Vagina (tissue), 2 donors: ENCODE results near the gene EZR. TPM values are rescaled to one million over a fixed set of nuclear protein-coding genes. Genes with fewer than 3 reads are reported as not detected.
A peak's percentile ranks its signal among the peaks of the same experiment; 100 is the strongest.

ENCODE experiments used
- DNase-seq, 2 donors: peaks; one replicate each; pipeline ENCODE4 v3.0.0-alpha.2; 2017; ENCODE audit errors: extremely low spot score in 2 of 2
- H3K27ac ChIP-seq: fragments of 200-600 bp; sonication (generic); one replicate; pipeline ENCODE4 v1.5.1; 2019
- H3K27me3 ChIP-seq: fragments of 200-600 bp; sonication (generic); one replicate; pipeline ENCODE4 v1.5.1; 2019
- H3K36me3 ChIP-seq, 2 donors: fragments of 200-600 bp; sonication (generic); one replicate each; pipeline ENCODE4 v1.5.1; 2017 to 2019
- H3K4me1 ChIP-seq: fragments of 200-600 bp; sonication (generic); one replicate; pipeline ENCODE4 v1.5.1; 2019
- H3K4me3 ChIP-seq, 2 donors: fragments of 200-600 bp; sonication (generic); 1 replicate in 1 of 2; 2 replicates in 1 of 2; pipeline ENCODE4 v1.5.1; 2016 to 2019
- H3K9me3 ChIP-seq: fragments of 200-600 bp; sonication (generic); one replicate; pipeline ENCODE4 v1.5.1; 2019
- POLR2A ChIP-seq, 2 donors: fragments of 450-650 bp; IDR thresholded peaks; one replicate each; pipeline ENCODE4 v1.6.1; 2017; ENCODE audit warnings: antibody characterized with exemption in 2 of 2, mild to moderate bottlenecking in 2 of 2, moderate library complexity in 2 of 2
- POLR2AphosphoS5 ChIP-seq, 2 donors: sonication (generic); formaldehyde crosslinking; IDR thresholded peaks; one replicate each; pipeline ENCODE4 v1.9.0; 2017; ENCODE audit warnings: antibody characterized with exemption in 2 of 2, mild to moderate bottlenecking in 2 of 2, low read depth in 1 of 2; ENCODE audit not compliant: insufficient read depth in 1 of 2
- intact Hi-C: fragments of 100-400 bp; cut with DNase I; formaldehyde crosslinking; loops from one replicate; pipeline ENCODE4 v1.15.1; 2023
- total RNA-seq: library from RNA; depleted of rRNA; stranded (reverse); fragments of >200 nt; gene quantifications from one replicate; pipeline ENCODE4 v1.2.3, GENCODE V29; 2016
- TF ChIP-seq, protein P1 (sequence below), 3 experiments: fragments of 450-650 bp in 2 of 3; fragments of 200-600 bp in 1 of 3; sonication (generic) in 1 of 3; IDR thresholded peaks; one replicate each; pipeline ENCODE4 v1.5.1; 2017 to 2019; ENCODE audit warnings: antibody characterized with exemption in 3 of 3, mild to moderate bottlenecking in 2 of 3, moderate library complexity in 2 of 3

Gene EZR
- total RNA-seq, 1 donor from 2014 or later: 99.7 TPM

DNA sequence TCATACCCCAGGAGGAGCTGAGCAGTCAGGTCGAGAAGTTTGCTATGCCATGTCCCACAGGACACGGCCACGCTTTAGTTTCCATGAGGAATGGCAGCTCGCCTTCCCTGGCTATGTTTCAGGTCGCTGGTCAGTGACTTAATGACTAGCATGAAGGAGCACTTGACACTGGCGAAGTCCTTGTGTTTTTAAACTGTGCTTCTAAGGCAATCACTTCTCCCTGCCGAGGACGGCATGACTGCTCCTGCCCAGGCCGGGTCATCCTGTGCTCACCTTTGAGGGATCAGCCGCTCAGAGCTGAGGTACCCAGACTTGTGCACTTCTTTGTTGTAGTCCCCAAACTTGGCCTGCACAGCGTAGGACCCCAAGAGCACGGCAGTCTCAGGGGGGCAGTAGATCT lies 34.1 kb downstream of the EZR start:
- Histone ChIP-seq H3K27me3 (no peaks in the 10 kb centered on the region), H3K27ac (no peak overlapping the region), H3K36me3 (peaks cover 0 to 77% of the 10 kb centered on the region in 2 donors), H3K9me3 (no peaks in the 10 kb centered on the region), H3K4me1 (peaks cover 11% of the 10 kb centered on the region), H3K4me3 (no peak overlapping the region)
- no peak for DNase-seq
- intact Hi-C loops: no loop called here
- TF ChIP-seq POLR2A (IDR thresholded peaks at IDR 0.05) (no peak), POLR2AphosphoS5 (IDR thresholded peaks at IDR 0.05; ENCODE audit: insufficient read depth in 1 of 2, low read depth in 1 of 2) (no peak)
- TF ChIP-seq, protein P1, sequence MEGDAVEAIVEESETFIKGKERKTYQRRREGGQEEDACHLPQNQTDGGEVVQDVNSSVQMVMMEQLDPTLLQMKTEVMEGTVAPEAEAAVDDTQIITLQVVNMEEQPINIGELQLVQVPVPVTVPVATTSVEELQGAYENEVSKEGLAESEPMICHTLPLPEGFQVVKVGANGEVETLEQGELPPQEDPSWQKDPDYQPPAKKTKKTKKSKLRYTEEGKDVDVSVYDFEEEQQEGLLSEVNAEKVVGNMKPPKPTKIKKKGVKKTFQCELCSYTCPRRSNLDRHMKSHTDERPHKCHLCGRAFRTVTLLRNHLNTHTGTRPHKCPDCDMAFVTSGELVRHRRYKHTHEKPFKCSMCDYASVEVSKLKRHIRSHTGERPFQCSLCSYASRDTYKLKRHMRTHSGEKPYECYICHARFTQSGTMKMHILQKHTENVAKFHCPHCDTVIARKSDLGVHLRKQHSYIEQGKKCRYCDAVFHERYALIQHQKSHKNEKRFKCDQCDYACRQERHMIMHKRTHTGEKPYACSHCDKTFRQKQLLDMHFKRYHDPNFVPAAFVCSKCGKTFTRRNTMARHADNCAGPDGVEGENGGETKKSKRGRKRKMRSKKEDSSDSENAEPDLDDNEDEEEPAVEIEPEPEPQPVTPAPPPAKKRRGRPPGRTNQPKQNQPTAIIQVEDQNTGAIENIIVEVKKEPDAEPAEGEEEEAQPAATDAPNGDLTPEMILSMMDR (IDR thresholded peaks at IDR 0.05): no peak

DNA sequence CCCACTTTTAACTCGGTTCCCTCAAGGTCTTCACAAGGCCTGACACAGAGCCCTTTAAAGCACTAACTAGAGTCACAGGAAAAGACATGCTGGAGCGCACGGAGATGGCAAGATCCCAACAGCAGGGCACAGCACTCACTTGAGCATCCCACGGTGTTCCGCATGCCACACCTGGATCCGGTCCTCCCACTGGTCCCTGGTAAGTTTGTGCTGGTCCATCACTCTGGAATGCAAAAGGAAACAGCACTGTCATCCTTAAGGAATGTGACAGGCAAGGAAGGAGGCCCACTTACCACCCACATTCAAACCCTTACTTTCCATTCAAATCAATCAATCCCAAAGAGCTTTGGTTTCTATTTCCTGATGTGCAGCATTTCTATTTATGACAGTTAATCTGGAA lies 34.7 kb downstream of the EZR start:
- TF ChIP-seq POLR2AphosphoS5 (IDR thresholded peaks at IDR 0.05; ENCODE audit: insufficient read depth in 1 of 2, low read depth in 1 of 2) (no peak), POLR2A (IDR thresholded peaks at IDR 0.05) (no peak)
- TF ChIP-seq, protein P1 (IDR thresholded peaks at IDR 0.05): no peak
- Histone ChIP-seq H3K27ac (no peak overlapping the region), H3K4me1 (peaks cover 11% of the 10 kb centered on the region), H3K36me3 (peaks cover 0 to 80% of the 10 kb centered on the region in 2 donors), H3K9me3 (no peaks in the 10 kb centered on the region), H3K4me3 (no peak overlapping the region), H3K27me3 (no peaks in the 10 kb centered on the region)
- intact Hi-C loops: no loop called here
- no peak for DNase-seq

DNA sequence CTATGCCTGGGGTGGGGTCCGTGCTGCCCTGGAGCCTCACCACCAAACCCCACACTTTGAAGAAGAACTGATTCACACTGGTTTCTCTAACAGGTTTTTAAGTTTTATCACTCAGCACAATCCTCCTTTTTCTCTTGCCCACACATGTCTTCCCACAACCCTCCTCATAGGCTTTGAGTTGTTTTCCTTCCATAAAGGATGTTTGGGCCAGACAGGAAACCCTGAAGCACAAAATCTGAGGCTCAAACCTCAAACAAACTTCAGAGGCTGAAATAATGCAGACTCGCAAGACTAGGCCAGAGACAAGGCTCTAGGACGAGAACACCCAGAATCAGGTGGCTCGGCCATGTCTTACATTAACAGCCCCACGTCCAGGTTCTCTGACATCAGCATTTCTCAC lies 35.3 kb downstream of the EZR start:
- no peak overlapping the region for H3K4me3 ChIP-seq
- peaks cover 11% of the 10 kb centered on the region for H3K4me1 ChIP-seq
- H3K9me3 ChIP-seq: no peaks in the 10 kb centered on the region
- no peak for DNase-seq
- peaks cover 0 to 82% of the 10 kb centered on the region in 2 donors for H3K36me3 ChIP-seq
- no peaks in the 10 kb centered on the region for H3K27me3 ChIP-seq
- H3K27ac ChIP-seq: no peak overlapping the region
- TF ChIP-seq POLR2A (IDR thresholded peaks at IDR 0.05) (no peak), POLR2AphosphoS5 (IDR thresholded peaks at IDR 0.05; ENCODE audit: insufficient read depth in 1 of 2, low read depth in 1 of 2) (no peak)
- TF ChIP-seq, protein P1 (IDR thresholded peaks at IDR 0.05): no peak
- intact Hi-C loops: no loop called here

DNA sequence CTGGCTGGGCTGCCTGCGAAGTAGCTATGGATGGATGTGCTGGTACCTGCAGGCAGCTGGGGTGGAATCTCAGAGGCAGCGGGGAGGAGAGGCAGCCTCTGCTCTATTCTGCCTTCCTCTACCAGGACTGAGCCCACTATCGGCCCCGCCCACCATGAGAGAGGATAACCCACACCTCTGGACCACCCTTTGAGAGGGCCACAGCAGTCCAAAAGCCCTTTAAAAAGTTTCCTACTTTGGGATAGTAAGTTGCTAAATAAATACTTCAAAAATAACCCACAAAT lies 36.1 kb downstream of the EZR start:
- Histone ChIP-seq H3K27ac (peak overlapping the region; percentile 5), H3K9me3 (no peaks in the 10 kb centered on the region), H3K4me3 (no peak overlapping the region), H3K4me1 (peaks cover 11% of the 10 kb centered on the region), H3K36me3 (peaks cover 0 to 80% of the 10 kb centered on the region in 2 donors), H3K27me3 (no peaks in the 10 kb centered on the region)
- no peak for DNase-seq
- intact Hi-C loops: no loop called here
- TF ChIP-seq, protein P1 (IDR thresholded peaks at IDR 0.05): no peak
- TF ChIP-seq POLR2AphosphoS5 (IDR thresholded peaks at IDR 0.05; ENCODE audit: insufficient read depth in 1 of 2, low read depth in 1 of 2) (no peak), POLR2A (IDR thresholded peaks at IDR 0.05) (no peak)

DNA sequence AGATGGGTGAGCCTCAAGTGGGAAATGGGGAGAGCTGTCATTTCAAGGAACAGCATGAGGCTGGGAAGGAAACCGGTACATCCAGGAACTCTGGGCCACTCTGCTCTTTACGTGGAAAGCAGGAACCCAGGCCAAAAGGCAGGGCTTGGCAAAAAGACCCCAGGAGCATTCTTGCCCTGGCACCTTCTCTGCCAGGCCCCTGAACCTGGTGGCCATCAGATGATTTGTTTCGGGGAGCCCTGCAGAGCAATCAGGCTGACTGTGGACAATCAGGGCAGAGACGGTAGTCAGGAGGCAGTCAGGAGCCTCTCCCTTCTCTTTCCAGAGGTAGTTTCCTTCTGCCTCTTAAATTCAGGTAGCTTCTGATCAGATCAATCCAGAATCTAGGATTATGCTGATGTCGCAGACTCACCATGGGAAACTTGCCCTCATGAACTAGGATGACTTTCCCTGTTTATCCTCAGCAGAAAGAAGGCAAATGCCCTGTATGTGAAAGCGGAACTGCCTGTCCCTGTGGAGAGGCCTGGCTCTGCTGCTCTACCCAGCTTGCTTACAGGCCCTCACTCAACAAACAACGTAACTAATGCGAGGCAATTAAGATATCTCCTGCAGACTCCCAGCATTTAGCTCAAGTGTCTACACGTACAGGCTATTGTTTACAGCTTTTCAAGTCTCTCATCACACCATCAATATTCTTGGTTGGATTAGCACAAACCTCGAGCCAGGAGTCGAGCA lies 36.6 kb downstream of the EZR start:
- peaks cover 11% of the 10 kb centered on the region for H3K4me1 ChIP-seq

More for the DNA sequence above, 36.6 kb downstream of the EZR start:
- Histone ChIP-seq H3K9me3 (no peaks in the 10 kb centered on the region), H3K4me3 (no peak overlapping the region), H3K36me3 (peaks cover 0 to 77% of the 10 kb centered on the region in 2 donors), H3K27ac (peak overlapping the region; percentile 5), H3K27me3 (no peaks in the 10 kb centered on the region)
- intact Hi-C loops: no loop called here
- TF ChIP-seq POLR2A (IDR thresholded peaks at IDR 0.05) (no peak), POLR2AphosphoS5 (IDR thresholded peaks at IDR 0.05; ENCODE audit: insufficient read depth in 1 of 2, low read depth in 1 of 2) (no peak)
- TF ChIP-seq, protein P1 (IDR thresholded peaks at IDR 0.05): no peak
- no peak for DNase-seq
